ENCODE data around the gene PRODH.

- no peak for TF ChIP-seq POLR2A (IDR thresholded peaks at IDR 0.05)
- TF ChIP-seq, protein P1, sequence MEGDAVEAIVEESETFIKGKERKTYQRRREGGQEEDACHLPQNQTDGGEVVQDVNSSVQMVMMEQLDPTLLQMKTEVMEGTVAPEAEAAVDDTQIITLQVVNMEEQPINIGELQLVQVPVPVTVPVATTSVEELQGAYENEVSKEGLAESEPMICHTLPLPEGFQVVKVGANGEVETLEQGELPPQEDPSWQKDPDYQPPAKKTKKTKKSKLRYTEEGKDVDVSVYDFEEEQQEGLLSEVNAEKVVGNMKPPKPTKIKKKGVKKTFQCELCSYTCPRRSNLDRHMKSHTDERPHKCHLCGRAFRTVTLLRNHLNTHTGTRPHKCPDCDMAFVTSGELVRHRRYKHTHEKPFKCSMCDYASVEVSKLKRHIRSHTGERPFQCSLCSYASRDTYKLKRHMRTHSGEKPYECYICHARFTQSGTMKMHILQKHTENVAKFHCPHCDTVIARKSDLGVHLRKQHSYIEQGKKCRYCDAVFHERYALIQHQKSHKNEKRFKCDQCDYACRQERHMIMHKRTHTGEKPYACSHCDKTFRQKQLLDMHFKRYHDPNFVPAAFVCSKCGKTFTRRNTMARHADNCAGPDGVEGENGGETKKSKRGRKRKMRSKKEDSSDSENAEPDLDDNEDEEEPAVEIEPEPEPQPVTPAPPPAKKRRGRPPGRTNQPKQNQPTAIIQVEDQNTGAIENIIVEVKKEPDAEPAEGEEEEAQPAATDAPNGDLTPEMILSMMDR (IDR thresholded peaks at IDR 0.05), result no peak
These were observed 19.6 kb upstream of the PRODH start for GRCh38 chr22:18955696-18956095.

Data from tibial nerve (tissue), 3 donors.